HCEC 1CT (cell line): ENCODE data around the gene HCN2.
"Not testable (repeated sequence)": the region's sequence is repeated elsewhere in the genome, so short reads cannot be mapped to it uniquely, and the experiment has no call there.

Source experiments
- DNase-seq: peaks from one replicate; pipeline ENCODE4 v3.0.0-alpha.2; 2017

HCN2 gene

GRCh38 chr19:588093-588740 lies 1.5 kb upstream of the HCN2 start:
- DNase-seq = peak; percentile 54

GRCh38 chr19:588741-589692 lies 664 bp upstream of the HCN2 start:
- no peak for DNase-seq

GRCh38 chr19:590396-590745 lies 690 bp downstream of the HCN2 start:
- no peak for DNase-seq

GRCh38 chr19:590750-591098 lies 1.0 kb downstream of the HCN2 start:
- no peak for DNase-seq

- no peak for DNase-seq
Observed at GRCh38 chr19:591099-591958, 1.6 kb downstream of the HCN2 start.

- no peak for DNase-seq
Observed at GRCh38 chr19:592101-592500, 2.4 kb downstream of the HCN2 start.

GRCh38 chr19:593055-593454 lies 3.4 kb downstream of the HCN2 start:
- DNase-seq = no peak

- DNase-seq = no peak
Observed at GRCh38 chr19:593505-593904, 3.8 kb downstream of the HCN2 start.

- no peak for DNase-seq
Observed at GRCh38 chr19:594265-594870, 4.7 kb downstream of the HCN2 start.

GRCh38 chr19:595326-596262 lies 5.9 kb downstream of the HCN2 start:
- no peak for DNase-seq

GRCh38 chr19:596263-596655 lies 6.6 kb downstream of the HCN2 start:
- DNase-seq = no peak

- DNase-seq = no peak
Observed at GRCh38 chr19:597406-598315, 8.0 kb downstream of the HCN2 start.

- no peak for DNase-seq
Observed at GRCh38 chr19:601310-601709, 11.6 kb downstream of the HCN2 start.

GRCh38 chr19:601790-602189 lies 12.1 kb downstream of the HCN2 start:
- DNase-seq = no peak

GRCh38 chr19:602391-603301 lies 13.0 kb downstream of the HCN2 start:
- no peak for DNase-seq

- DNase-seq = not testable (repeated sequence)
Observed at GRCh38 chr19:603302-603639, 13.6 kb downstream of the HCN2 start.

GRCh38 chr19:603779-604178 lies 14.1 kb downstream of the HCN2 start:
- DNase-seq = not testable (repeated sequence)

- DNase-seq = no peak
Observed at GRCh38 chr19:604355-604754, 14.7 kb downstream of the HCN2 start.

GRCh38 chr19:605061-605971 lies 15.6 kb downstream of the HCN2 start:
- DNase-seq = not testable (repeated sequence)
